ENCODE measurements around the gene ATG3.

DNA sequence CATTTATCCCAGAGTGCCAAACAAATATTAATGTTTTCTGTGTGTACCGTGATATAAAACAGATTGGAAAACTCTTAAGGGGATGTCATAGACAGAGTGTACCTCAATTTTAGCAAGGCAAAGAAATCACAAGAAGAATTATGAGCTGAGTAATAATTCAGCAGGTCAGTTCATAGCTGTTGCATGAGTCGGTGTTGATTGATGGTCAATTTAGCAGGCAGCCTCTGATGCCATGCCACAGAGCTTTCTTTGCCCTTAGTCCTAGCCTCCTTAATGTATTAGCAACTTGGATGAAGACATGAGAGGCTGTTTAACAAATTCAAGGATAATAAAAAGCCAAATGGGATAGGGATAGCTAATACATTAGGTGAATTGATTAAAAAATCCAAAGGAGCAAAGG, 6.9 kb upstream of the ATG3 start:
- TF ChIP-seq, protein P1, sequence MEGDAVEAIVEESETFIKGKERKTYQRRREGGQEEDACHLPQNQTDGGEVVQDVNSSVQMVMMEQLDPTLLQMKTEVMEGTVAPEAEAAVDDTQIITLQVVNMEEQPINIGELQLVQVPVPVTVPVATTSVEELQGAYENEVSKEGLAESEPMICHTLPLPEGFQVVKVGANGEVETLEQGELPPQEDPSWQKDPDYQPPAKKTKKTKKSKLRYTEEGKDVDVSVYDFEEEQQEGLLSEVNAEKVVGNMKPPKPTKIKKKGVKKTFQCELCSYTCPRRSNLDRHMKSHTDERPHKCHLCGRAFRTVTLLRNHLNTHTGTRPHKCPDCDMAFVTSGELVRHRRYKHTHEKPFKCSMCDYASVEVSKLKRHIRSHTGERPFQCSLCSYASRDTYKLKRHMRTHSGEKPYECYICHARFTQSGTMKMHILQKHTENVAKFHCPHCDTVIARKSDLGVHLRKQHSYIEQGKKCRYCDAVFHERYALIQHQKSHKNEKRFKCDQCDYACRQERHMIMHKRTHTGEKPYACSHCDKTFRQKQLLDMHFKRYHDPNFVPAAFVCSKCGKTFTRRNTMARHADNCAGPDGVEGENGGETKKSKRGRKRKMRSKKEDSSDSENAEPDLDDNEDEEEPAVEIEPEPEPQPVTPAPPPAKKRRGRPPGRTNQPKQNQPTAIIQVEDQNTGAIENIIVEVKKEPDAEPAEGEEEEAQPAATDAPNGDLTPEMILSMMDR (IDR thresholded peaks at IDR 0.05): no peak
- no peak for TF ChIP-seq POLR2A (IDR thresholded peaks at IDR 0.05)
